Psoas muscle (tissue), 8 donors: ENCODE measurements around the gene CNOT4. TPM values are rescaled to one million over a fixed set of nuclear protein-coding genes. Genes with fewer than 3 reads are reported as not detected.

Experiments used
- ATAC-seq, 4 donors: fragments of 200-7000 bp; cut with Tn5 transposase; one replicate each; pipeline ENCODE4 v1.9.1; 2020; ENCODE audit warnings: moderate library complexity in 3 of 4, mild to moderate bottlenecking in 2 of 4
- DNase-seq, 2 donors: peaks; one replicate each; pipeline ENCODE4 v3.0.0-alpha.2; 2020
- H3K27ac ChIP-seq: fragments of 200-600 bp; one replicate; pipeline ENCODE4 v1.8.0; 2022
- H3K27me3 ChIP-seq, 3 donors: fragments of 200-600 bp in 1 of 3; one replicate each; pipeline versions ENCODE4 v1.6.1 to v1.8.0; 2013 to 2022; ENCODE audit warnings: low read length in 2 of 3, mild to moderate bottlenecking in 2 of 3, moderate library complexity in 1 of 3; ENCODE audit not compliant: insufficient read depth in 3 of 3
- H3K36me3 ChIP-seq, 2 donors: fragments of 200-600 bp in 1 of 2; one replicate each; pipeline versions ENCODE4 v1.6.1 to v1.8.0; 2013 to 2022; ENCODE audit warnings: low read depth in 1 of 2, mild to moderate bottlenecking in 1 of 2, moderate library complexity in 1 of 2; ENCODE audit not compliant: insufficient read depth in 1 of 2
- H3K4me1 ChIP-seq: fragments of 200-600 bp; one replicate; pipeline ENCODE4 v1.8.0; 2022
- H3K4me3 ChIP-seq: fragments of 200-600 bp; one replicate; pipeline ENCODE4 v1.8.0; 2022; ENCODE audit warnings: mild to moderate bottlenecking
- H3K9me3 ChIP-seq: fragments of 200-600 bp; one replicate; pipeline ENCODE4 v1.8.0; 2022
- CTCF ChIP-seq: fragments of 200-600 bp; IDR thresholded peaks from one replicate; pipeline ENCODE4 v1.8.0; 2022; ENCODE audit warnings: antibody characterized with exemption
- WGBS, 3 donors: extraction: QIAGEN DNeasy Blood & Tissue Kit; methylation state at CpG; one replicate each; pipeline versions ENCODE4 v1.1.6 to v1.1.7; 2013; 5-methylcytosine and 5-hydroxymethylcytosine counted together
- intact Hi-C, 2 donors: fragments of 100-400 bp; cut with DNase I; formaldehyde crosslinking; loops; one replicate each; pipeline versions ENCODE4 v1.11.0 to v1.14.2; 2022
- polyA plus RNA-seq, 3 donors: library from polyadenylated mRNA; stranded (reverse); fragments of 200-250 nt; gene quantifications; one replicate each; pipeline ENCODE4 v1.2.3, GENCODE V29; 2013
- total RNA-seq, 4 donors: library from RNA; stranded (reverse); fragmentation: NEBNext Ultra II Directional in 2 of 4; extraction: Animal tissue kit (Norgen Biotek cat#: 25700) in 2 of 4; gene quantifications; one replicate each; pipeline versions ENCODE4 v1.2.1 to v1.2.4, GENCODE V29; 2021 to 2023
- donor health status: healthy with polysubstance abuse.
- donor health status: DM: no; HTN: no; CAD: no; lungs with moderate emphysema.
- donor health status: Bipolar disorder and iron deficiency.
- donor health status: healthy.
- donor health status: DM: yes; HTN: yes; CAD: no.
- donor health status: DM: no; HTN: no; CAD: no.
- donor health status: DM: no; HTN: no; CAD: no.
- donor health status: DM: yes; HTN: yes; CAD: no.

Gene CNOT4
- total and polyA plus RNA-seq, 7 donors = 8.3 to 43.7 (median 27.6) TPM

- 87 to 90% (median 88%) methylated on average over 1 of the region's 1 CpG for WGBS, 3 donors
- no peak for ATAC-seq
These were observed 160.2 kb downstream of the CNOT4 start for GRCh38 chr7:135349746-135350145.

GRCh38 chr7:135348493-135348892, 161.4 kb downstream of the CNOT4 start:
- TF ChIP-seq CTCF = no peak
- Histone ChIP-seq H3K27ac (no peak overlapping the region), H3K4me3 (no peak overlapping the region), H3K27me3 (no peaks in the 10 kb centered on the region), H3K36me3 (no peaks in the 10 kb centered on the region), H3K4me1 (no peaks in the 10 kb centered on the region), H3K9me3 (no peaks in the 10 kb centered on the region)
- intact Hi-C loops = no loop called here
- no peak for ATAC-seq
- no peak for DNase-seq

More at GRCh38 chr7:135349746-135350145, 160.2 kb downstream of the CNOT4 start:
- Histone ChIP-seq H3K27ac (no peak overlapping the region), H3K4me1 (no peaks in the 10 kb centered on the region), H3K9me3 (no peaks in the 10 kb centered on the region), H3K4me3 (no peak overlapping the region), H3K36me3 (no peaks in the 10 kb centered on the region), H3K27me3 (no peaks in the 10 kb centered on the region)
- intact Hi-C loops = no loop called here
- DNase-seq = no peak
- TF ChIP-seq CTCF = no peak

GRCh38 chr7:135343361-135343760, 166.5 kb downstream of the CNOT4 start:
- H3K4me3 ChIP-seq = no peak overlapping the region
- H3K27me3 ChIP-seq = no peaks in the 10 kb centered on the region
- no peak for DNase-seq
- no peaks in the 10 kb centered on the region for H3K36me3 ChIP-seq
- intact Hi-C loops = no loop called here
- TF ChIP-seq CTCF = no peak
- 35 to 60% (median 58%) methylated on average over 2 of the region's 2 CpGs for WGBS, 3 donors
- H3K9me3 ChIP-seq = no peaks in the 10 kb centered on the region
- peak in 2 of 4 donors; percentile 10 to 21 for ATAC-seq
- H3K27ac ChIP-seq = no peak overlapping the region
- no peaks in the 10 kb centered on the region for H3K4me1 ChIP-seq

GRCh38 chr7:135342887-135343286, 167.0 kb downstream of the CNOT4 start:
- ATAC-seq (peak; percentile 46 to 93 (median 78)), DNase-seq (peak in 1 of 2 donors; percentile 78)
- no peaks in the 10 kb centered on the region for H3K4me1 ChIP-seq
- no peak overlapping the region for H3K27ac ChIP-seq
- H3K27me3 ChIP-seq = no peaks in the 10 kb centered on the region
- H3K9me3 ChIP-seq = no peaks in the 10 kb centered on the region
- no peaks in the 10 kb centered on the region for H3K36me3 ChIP-seq
- intact Hi-C loops = no loop called here
- 22 to 26% (median 23%) methylated on average over 10 of the region's 10 CpGs for WGBS, 3 donors
- no peak for TF ChIP-seq CTCF
- H3K4me3 ChIP-seq = no peak overlapping the region

GRCh38 chr7:135341049-135341448, 168.9 kb downstream of the CNOT4 start:
- WGBS, 3 donors = 86 to 87% (median 87%) methylated on average over 5 of the region's 5 CpGs

More at GRCh38 chr7:135341049-135341448, 168.9 kb downstream of the CNOT4 start:
- Histone ChIP-seq H3K4me1 (no peaks in the 10 kb centered on the region), H3K36me3 (no peaks in the 10 kb centered on the region), H3K27me3 (no peaks in the 10 kb centered on the region), H3K9me3 (no peaks in the 10 kb centered on the region), H3K27ac (no peak overlapping the region), H3K4me3 (no peak overlapping the region)
- no peak for ATAC-seq
- intact Hi-C loops = no loop called here
- DNase-seq = no peak
- no peak for TF ChIP-seq CTCF
